Measurements from ENCODE around the gene NELFA.

The NELFA gene

GRCh38 chr4:1961563-1961962 lies 47.2 kb downstream of the NELFA start:
- no peak for FAIRE-seq

- no peak for FAIRE-seq
Measured at GRCh38 chr4:1961038-1961437, 47.7 kb downstream of the NELFA start.

GRCh38 chr4:1960170-1960825 lies 48.5 kb downstream of the NELFA start:
- FAIRE-seq = no peak

- no peak for FAIRE-seq
Measured at GRCh38 chr4:1959104-1959384, 49.7 kb downstream of the NELFA start.

- no peak for FAIRE-seq
Measured at GRCh38 chr4:1958276-1959103, 50.3 kb downstream of the NELFA start.

- FAIRE-seq = no peak
Measured at GRCh38 chr4:1956631-1957030, 52.1 kb downstream of the NELFA start.

GRCh38 chr4:1953335-1953734 lies 55.4 kb downstream of the NELFA start:
- no peak for FAIRE-seq

- FAIRE-seq = no peak
Measured at GRCh38 chr4:1952719-1953118, 56.1 kb downstream of the NELFA start.

- no peak for FAIRE-seq
Measured at GRCh38 chr4:1952058-1952700, 56.6 kb downstream of the NELFA start.

GRCh38 chr4:1950369-1950768 lies 58.4 kb downstream of the NELFA start:
- FAIRE-seq = no peak

GRCh38 chr4:1948892-1949436 lies 59.8 kb downstream of the NELFA start:
- FAIRE-seq = no peak

GRCh38 chr4:1948232-1948631 lies 60.5 kb downstream of the NELFA start:
- no peak for FAIRE-seq

- no peak for FAIRE-seq
Measured at GRCh38 chr4:1945912-1946311, 62.9 kb downstream of the NELFA start.

- FAIRE-seq = no peak
Measured at GRCh38 chr4:1945124-1945895, 63.5 kb downstream of the NELFA start.

GRCh38 chr4:1943928-1944327 lies 64.8 kb downstream of the NELFA start:
- FAIRE-seq = no peak

- no peak for FAIRE-seq
Measured at GRCh38 chr4:1940566-1940965, 68.2 kb downstream of the NELFA start.

GRCh38 chr4:1939664-1940509 lies 68.9 kb downstream of the NELFA start:
- no peak for FAIRE-seq

- FAIRE-seq = no peak
Measured at GRCh38 chr4:1938027-1938426, 70.7 kb downstream of the NELFA start.

GRCh38 chr4:1937550-1937949 lies 71.2 kb downstream of the NELFA start:
- no peak for FAIRE-seq

GRCh38 chr4:1933700-1934099 lies 75.1 kb downstream of the NELFA start:
- no peak for FAIRE-seq

GRCh38 chr4:1932736-1933135 lies 76.0 kb downstream of the NELFA start:
- FAIRE-seq = no peak

Data from TTC549 (cell line).